ENCODE data around the gene RABEPK. TPM values are rescaled to one million over a fixed set of nuclear protein-coding genes. Genes with fewer than 3 reads are reported as not detected.
A peak's percentile ranks its signal among the peaks of the same experiment; 100 is the strongest.
"Not testable (repeated sequence)": the region's sequence is repeated elsewhere in the genome, so short reads cannot be mapped to it uniquely, and the experiment has no call there.

The RABEPK gene
- total RNA-seq, 4 donors from 2014 or later, result 12.6 to 19.9 (median 13.4) TPM

DNA sequence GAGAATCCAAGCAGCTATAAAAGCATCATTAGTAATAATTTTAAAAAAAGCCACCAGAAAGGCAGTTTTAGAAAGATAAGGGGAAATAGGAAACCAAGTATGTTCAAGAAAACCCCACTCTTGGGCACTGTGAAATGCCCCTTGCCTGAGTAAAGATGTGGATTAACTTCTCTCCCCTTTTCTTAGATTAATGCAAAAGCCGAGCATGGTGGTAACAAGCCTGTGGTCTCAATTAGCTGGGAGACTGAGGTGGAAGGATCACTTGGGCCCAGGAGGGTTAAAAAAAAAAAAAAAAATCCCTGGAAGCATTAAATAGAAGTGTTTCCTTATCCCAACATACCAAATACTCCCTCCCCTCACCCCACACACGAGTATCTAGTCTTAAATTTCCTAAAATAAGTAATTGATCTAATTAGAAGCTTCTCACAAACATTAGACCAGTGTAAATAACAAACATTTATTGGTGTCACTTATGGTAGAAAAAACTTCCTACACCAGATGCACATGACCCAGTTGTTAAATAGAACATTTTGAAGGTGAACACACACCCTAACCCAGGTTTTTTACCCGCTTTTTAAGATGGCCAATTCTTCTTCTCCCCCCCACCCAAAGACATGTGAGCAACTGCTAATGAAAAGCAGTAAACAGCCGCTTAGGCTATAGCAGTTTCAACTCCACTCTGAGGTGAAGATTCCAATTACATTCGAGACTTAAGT is 35.6 kb downstream of the RABEPK start:
- TF ChIP-seq, protein P1, sequence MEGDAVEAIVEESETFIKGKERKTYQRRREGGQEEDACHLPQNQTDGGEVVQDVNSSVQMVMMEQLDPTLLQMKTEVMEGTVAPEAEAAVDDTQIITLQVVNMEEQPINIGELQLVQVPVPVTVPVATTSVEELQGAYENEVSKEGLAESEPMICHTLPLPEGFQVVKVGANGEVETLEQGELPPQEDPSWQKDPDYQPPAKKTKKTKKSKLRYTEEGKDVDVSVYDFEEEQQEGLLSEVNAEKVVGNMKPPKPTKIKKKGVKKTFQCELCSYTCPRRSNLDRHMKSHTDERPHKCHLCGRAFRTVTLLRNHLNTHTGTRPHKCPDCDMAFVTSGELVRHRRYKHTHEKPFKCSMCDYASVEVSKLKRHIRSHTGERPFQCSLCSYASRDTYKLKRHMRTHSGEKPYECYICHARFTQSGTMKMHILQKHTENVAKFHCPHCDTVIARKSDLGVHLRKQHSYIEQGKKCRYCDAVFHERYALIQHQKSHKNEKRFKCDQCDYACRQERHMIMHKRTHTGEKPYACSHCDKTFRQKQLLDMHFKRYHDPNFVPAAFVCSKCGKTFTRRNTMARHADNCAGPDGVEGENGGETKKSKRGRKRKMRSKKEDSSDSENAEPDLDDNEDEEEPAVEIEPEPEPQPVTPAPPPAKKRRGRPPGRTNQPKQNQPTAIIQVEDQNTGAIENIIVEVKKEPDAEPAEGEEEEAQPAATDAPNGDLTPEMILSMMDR (IDR thresholded peaks at IDR 0.05), result no peak
- DNase-seq (ENCODE audit: low spot score), result no peak
- no peak for ATAC-seq (ENCODE audit: low FRiP score)

DNA sequence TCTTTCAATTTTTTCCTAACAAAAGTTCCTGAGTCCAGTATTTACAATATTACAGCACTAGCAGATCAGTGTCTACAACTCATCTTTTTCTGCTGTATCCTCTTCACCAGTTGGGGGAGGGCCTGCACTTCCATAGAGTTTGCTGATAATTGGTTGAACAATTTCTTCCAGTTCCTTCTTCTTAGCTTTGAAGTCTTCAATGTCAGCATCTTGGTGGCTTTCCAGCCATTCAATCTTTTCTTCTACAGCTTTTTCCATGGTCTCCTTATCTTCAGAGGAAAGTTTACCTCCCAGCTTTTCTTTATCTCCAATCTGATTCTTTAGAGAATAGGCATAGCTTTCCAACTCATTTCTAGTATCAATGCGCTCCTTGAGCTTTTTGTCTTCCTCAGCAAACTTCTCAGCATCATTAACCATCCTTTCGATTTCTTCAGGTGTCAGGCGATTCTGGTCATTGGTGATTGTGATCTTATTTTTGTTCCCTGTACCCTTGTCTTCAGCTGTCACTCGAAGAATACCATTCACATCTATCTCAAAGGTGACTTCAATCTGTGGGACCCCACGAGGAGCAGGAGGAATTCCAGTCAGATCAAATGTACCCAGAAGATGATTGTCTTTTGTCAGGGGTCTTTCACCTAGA is 36.3 kb downstream of the RABEPK start:
- not testable (repeated sequence) for DNase-seq (ENCODE audit: low spot score); ATAC-seq (ENCODE audit: low FRiP score)

DNA sequence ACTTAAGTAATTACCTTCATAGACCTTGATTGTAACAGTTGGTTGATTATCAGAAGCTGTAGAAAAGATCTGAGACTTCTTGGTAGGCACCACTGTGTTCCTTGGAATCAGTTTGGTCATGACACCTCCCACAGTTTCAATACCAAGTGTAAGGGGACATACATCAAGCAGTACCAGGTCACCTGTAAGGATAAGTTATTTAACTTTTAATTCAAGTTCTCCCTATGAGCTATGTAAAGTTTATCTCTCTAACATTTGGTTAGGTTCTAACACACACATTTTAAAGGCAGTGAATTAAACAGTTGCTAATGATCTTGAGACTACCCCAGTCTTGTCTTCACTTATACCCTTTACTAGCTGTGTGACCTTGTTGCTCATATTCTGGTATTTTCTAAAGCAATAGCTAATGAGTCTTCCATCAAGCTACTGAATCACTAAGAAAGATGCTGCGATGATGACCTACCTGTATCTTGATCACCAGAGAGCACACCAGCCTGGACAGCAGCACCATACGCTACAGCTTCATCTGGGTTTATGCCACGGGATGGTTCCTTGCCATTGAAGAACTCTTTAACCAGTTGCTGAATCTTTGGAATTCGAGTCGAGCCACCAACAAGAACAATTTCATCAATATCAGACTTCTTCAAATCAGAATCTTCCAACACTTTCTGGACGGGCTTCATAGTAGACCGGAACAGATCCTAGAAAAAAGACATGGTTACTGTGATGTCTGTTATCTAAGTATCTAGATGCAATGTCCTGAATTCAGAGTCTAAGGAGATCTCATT is 38.0 kb downstream of the RABEPK start:
- ATAC-seq (ENCODE audit: low FRiP score) (no peak), DNase-seq (ENCODE audit: low spot score) (no peak)
- TF ChIP-seq, protein P1 (IDR thresholded peaks at IDR 0.05), result no peak

DNA sequence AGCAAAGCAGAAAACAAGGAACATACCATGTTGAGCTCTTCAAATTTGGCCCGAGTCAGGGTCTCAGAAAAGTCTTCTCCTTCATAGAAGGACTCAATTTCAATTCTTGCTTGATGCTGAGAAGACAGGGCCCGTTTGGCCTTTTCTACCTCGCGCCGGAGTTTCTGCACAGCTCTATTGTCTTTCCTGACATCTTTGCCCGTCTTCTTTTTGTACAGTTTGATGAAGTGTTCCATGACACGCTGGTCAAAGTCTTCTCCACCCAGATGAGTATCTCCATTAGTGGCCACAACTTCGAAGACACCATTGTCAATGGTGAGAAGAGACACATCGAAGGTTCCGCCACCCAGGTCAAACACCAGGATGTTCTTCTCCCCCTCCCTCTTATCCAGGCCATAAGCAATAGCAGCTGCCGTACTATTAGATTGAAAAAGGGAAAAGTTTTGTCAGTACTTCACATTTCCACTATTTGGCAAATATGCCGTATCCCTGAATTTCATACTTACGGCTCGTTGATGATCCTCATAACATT is 38.6 kb downstream of the RABEPK start:
- ATAC-seq (ENCODE audit: low FRiP score), result no peak
- no peak for DNase-seq (ENCODE audit: low spot score)
- TF ChIP-seq, protein P1 (IDR thresholded peaks at IDR 0.05), result no peak

DNA sequence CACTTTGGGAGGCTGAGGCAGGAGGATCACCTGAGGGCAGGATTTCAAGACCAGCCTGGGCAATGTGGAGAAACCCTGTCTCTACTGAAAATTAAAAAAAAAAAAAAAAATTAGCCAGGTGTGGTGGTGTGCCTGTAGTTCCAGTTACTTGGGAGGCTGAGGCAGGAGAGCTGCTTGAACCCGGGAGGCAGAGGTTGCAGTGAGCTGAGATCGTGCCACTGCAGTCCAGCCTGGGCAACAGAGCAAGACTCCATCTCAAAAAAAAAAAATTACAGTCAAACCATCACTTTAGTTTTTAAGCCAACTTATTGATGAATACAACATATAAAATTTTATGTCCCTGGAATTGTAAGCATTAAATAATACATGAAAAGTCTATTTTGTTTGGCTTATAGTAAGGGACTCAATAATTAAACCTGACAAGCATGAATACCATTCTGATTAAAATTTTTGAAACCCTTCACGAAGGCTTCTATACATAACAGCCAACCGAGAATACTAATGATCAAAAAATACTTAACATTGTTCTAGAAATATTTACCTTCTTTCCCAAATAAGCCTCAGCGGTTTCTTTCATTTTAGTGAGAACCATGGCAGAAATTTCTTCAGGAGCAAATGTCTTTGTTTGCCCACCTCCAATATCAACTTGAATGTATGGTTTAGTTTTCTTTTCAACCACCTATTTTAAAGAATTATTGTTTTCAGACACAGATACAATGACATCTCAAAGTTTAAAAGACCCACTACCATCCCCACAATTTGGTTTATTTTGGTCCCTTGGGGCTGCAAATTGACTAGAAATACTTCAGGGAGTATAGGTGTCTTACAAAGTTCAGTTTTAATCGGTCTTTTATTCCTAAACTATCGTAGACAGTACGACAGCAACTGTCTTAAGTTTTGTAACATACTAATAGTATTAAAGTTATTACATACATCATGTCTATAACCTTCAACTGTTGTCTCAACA is 39.6 kb downstream of the RABEPK start:
- TF ChIP-seq, protein P1 (IDR thresholded peaks at IDR 0.05), result no peak
- ATAC-seq (ENCODE audit: low FRiP score) (no peak), DNase-seq (ENCODE audit: low spot score) (no peak)

DNA sequence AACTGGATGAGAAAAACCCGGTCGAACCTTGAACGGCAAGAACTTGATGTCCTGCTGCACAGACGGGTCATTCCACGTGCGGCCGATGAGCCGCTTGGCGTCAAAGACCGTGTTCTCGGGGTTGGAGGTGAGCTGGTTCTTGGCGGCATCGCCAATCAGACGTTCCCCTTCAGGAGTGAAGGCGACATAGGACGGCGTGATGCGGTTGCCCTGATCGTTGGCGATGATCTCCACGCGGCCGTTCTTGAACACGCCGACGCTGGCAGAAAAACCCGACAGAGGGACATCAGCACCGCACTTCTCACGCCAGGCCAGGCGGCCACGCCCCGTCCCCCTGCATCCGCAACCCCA is 40.3 kb downstream of the RABEPK start:
- TF ChIP-seq, protein P1 (IDR thresholded peaks at IDR 0.05), result no peak
- ATAC-seq (ENCODE audit: low FRiP score), result peak; percentile 7
- DNase-seq (ENCODE audit: low spot score), result no peak
